H1 (cell line): ENCODE results near the gene CD180. TPM values are rescaled to one million over a fixed set of nuclear protein-coding genes. Genes with fewer than 3 reads are reported as not detected.
A peak's percentile ranks its signal among the peaks of the same experiment; 100 is the strongest.

Source experiments
- CEBPB ChIP-seq: IDR thresholded peaks from 2 replicates; pipeline ENCODE4 v1.6.1; 2012; ENCODE audit warnings: low read depth, low read length
- CHD1 ChIP-seq: IDR thresholded peaks from 2 replicates; pipeline ENCODE4 v1.6.1; 2012; ENCODE audit warnings: low read depth, low read length, improper control_type of control experiment
- CHD2 ChIP-seq: IDR thresholded peaks from 2 replicates; pipeline ENCODE4 v1.6.1; 2012; ENCODE audit warnings: low read length, improper control_type of control experiment
- CHD7 ChIP-seq: fragments of 300-600 bp; sonication (generic); IDR thresholded peaks from 2 replicates; pipeline ENCODE4 v1.7.1; 2012; ENCODE audit warnings: low read length, moderate library complexity, mild to moderate bottlenecking, inconsistent platforms; ENCODE audit not compliant: insufficient replicate concordance
- EGR1 ChIP-seq: IDR thresholded peaks from 2 replicates; pipeline ENCODE4 v1.6.1; 2011; ENCODE audit warnings: low read depth, low read length, borderline replicate concordance
- JUN ChIP-seq: IDR thresholded peaks from 2 replicates; pipeline ENCODE4 v1.6.1; 2011; ENCODE audit warnings: low read depth, mild to moderate bottlenecking, improper control_type of control experiment, low read length
- RAD21 ChIP-seq, 2 experiments: IDR thresholded peaks in 1 of 2; conservative IDR thresholded peaks in 1 of 2; 2 replicates each; pipeline ENCODE4 v1.6.1; 2011; ENCODE audit warnings: low read depth in 2 of 2, low read length in 2 of 2, improper control_type of control experiment in 1 of 2, inconsistent platforms in 1 of 2, mild to moderate bottlenecking in 1 of 2, moderate library complexity in 1 of 2
- RXRA ChIP-seq: IDR thresholded peaks from 2 replicates; pipeline ENCODE4 v1.6.1; 2011; ENCODE audit warnings: low read depth, mild to moderate bottlenecking, low read length, moderate library complexity; ENCODE audit not compliant: insufficient read depth
- SP2 ChIP-seq: IDR thresholded peaks from 2 replicates; pipeline ENCODE4 v1.6.1; 2012; ENCODE audit warnings: mild to moderate bottlenecking, low read length, inconsistent platforms
- polyA plus RNA-seq, 7 experiments: library from polyadenylated mRNA; depleted of rRNA in 3 of 7; stranded (reverse) in 5 of 7; unstranded in 2 of 7; fragments of >200 nt in 5 of 7; fragments of 200-250 nt in 2 of 7; gene quantifications; 1 replicate in 5 of 7; 2 replicates in 1 of 7; 4 replicates in 1 of 7; pipeline versions ENCODE4 v1.2.1 to v1.2.3, GENCODE V29; 2011 to 2013; ENCODE audit warnings: missing spikeins in 2 of 7, mixed read lengths in 2 of 7
- total RNA-seq: library from RNA; stranded (reverse); fragmentation: NEBNext Ultra II Directional; extraction: Animal tissue kit (Norgen Biotek cat#: 25700); gene quantifications from 2 replicates; pipeline ENCODE4 v1.2.1, GENCODE V29; 2021

The CD180 gene
- total and polyA plus RNA-seq, 2 of the 8 experiments (the other 6 are each of a cell fraction or from before 2014, with no cell fraction given), result not detected

DNA sequence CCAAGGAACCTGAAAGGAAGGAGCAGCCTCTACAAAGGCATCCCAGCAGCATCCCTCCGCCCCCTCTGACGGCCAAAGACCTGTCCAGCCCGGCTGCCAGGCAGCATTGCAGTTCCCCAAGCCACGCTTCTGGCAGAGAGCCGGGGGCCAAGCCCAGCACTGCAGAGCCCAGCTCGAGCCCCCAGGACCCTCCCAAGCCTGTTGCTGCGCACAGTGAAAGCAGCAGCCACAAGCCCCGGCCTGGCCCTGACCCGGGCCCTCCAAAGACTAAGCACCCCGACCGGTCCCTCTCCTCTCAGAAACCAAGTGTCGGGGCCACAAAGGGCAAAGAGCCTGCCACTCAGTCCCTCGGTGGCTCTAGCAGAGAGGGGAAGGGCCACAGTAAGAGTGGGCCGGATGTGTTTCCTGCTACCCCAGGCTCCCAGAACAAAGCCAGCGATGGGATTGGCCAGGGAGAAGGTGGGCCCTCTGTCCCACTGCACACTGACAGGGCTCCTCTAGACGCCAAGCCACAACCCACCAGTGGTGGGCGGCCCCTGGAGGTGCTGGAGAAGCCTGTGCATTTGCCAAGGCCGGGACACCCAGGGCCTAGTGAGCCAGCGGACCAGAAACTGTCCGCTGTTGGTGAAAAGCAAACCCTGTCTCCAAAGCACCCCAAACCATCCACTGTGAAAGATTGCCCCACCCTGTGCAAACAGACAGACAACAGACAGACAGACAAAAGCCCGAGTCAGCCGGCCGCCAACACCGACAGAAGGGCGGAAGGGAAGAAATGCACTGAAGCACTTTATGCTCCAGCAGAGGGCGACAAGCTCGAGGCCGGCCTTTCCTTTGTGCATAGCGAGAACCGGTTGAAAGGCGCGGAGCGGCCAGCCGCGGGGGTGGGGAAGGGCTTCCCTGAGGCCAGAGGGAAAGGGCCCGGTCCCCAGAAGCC is 30.8 kb downstream of the CD180 start (continued):
- TF ChIP-seq CHD7 (no peak), JUN (no peak), EGR1 (0 out of 2 replicates have a peak, but pooled peaks have one; percentile 32), CHD1 (no peak), SP2 (no peak), RAD21 (IDR thresholded peaks at IDR 0.05 in 1 of 2, conservative IDR thresholded peaks at IDR 0.05 in 1 of 2; ENCODE audit: low read depth in 2 of 2, low read length in 2 of 2) (peak; percentile 64 to 73), RXRA (no peak), CHD2 (no peak; the same call in 1 of the 2 replicates), CEBPB (no peak)
